Keratinocyte (primary cell): ENCODE results near the gene PHF2. TPM values are rescaled to one million over a fixed set of nuclear protein-coding genes. Genes with fewer than 3 reads are reported as not detected.

ENCODE experiments used
- DNase-seq: peaks from one replicate; pipeline ENCODE4 v3.0.0-alpha.2; 2011; ENCODE audit warnings: low read depth, missing footprints, low spot score
- FAIRE-seq: peaks from 2 replicates; lab custom pipeline; 2011; peaks lifted over from hg19 to GRCh38; lab: Jason Lieb, UNC
- H2AFZ ChIP-seq: 2 replicates; pipeline ENCODE4 v1.6.0; 2012; ENCODE audit warnings: low read length, control low read depth, inconsistent platforms; ENCODE audit not compliant: control insufficient read depth
- H3K27ac ChIP-seq: 2 replicates; pipeline ENCODE4 v1.5.1; 2011; ENCODE audit warnings: low read length; ENCODE audit not compliant: control insufficient read depth, insufficient read depth
- H3K27me3 ChIP-seq: 3 replicates; pipeline ENCODE4 v1.6.0; 2011; ENCODE audit warnings: low read length; ENCODE audit not compliant: control insufficient read depth, insufficient read depth; ENCODE audit errors: extremely low read depth
- H3K36me3 ChIP-seq, 2 experiments: 2 replicates in 1 of 2; 3 replicates in 1 of 2; pipeline ENCODE4 v1.5.1; 2011; ENCODE audit warnings: low read length in 2 of 2, mild to moderate bottlenecking in 1 of 2; ENCODE audit not compliant: control insufficient read depth in 2 of 2, insufficient read depth in 2 of 2; ENCODE audit errors: extremely low read depth in 1 of 2
- H3K4me1 ChIP-seq: 3 replicates; pipeline ENCODE4 v1.5.1; 2011; ENCODE audit warnings: low read length; ENCODE audit not compliant: control insufficient read depth, insufficient read depth; ENCODE audit errors: extremely low read depth
- H3K4me2 ChIP-seq: 3 replicates; pipeline ENCODE4 v1.6.0; 2011; ENCODE audit warnings: low read depth, low read length; ENCODE audit not compliant: control insufficient read depth, insufficient read depth; ENCODE audit errors: extremely low read depth
- H3K4me3 ChIP-seq, 3 experiments: fragments of 200-600 bp in 1 of 3; sonication (generic) in 1 of 3; 2 replicates in 2 of 3; 3 replicates in 1 of 3; pipeline ENCODE4 v1.5.1; 2011 to 2016; ENCODE audit warnings: low read length in 3 of 3, mild to moderate bottlenecking in 3 of 3, control low read depth in 2 of 3, inconsistent platforms in 1 of 3, low read depth in 1 of 3, mixed read lengths in 1 of 3, mixed run types in 1 of 3, moderate library complexity in 1 of 3; ENCODE audit not compliant: control insufficient read depth in 2 of 3, insufficient read depth in 2 of 3; ENCODE audit errors: extremely low read depth in 1 of 3
- H3K79me2 ChIP-seq: 2 replicates; pipeline ENCODE4 v1.6.0; 2012; ENCODE audit warnings: low read length; ENCODE audit not compliant: control insufficient read depth, insufficient read depth
- H3K9ac ChIP-seq: 3 replicates; pipeline ENCODE4 v1.6.0; 2011; ENCODE audit warnings: low read length; ENCODE audit not compliant: control insufficient read depth, insufficient read depth; ENCODE audit errors: extremely low read depth
- H3K9me1 ChIP-seq: 3 replicates; pipeline ENCODE4 v1.6.0; 2011; ENCODE audit warnings: low read length; ENCODE audit not compliant: control insufficient read depth, insufficient read depth; ENCODE audit errors: extremely low read depth
- H3K9me3 ChIP-seq: 2 replicates; pipeline ENCODE4 v1.5.1; 2012; ENCODE audit warnings: low read depth, low read length; ENCODE audit not compliant: control insufficient read depth
- H4K20me1 ChIP-seq: 3 replicates; pipeline ENCODE4 v1.6.0; 2011; ENCODE audit warnings: low read length; ENCODE audit not compliant: control insufficient read depth, insufficient read depth; ENCODE audit errors: extremely low read depth
- CTCF ChIP-seq, 3 experiments: IDR thresholded peaks in 1 of 3; conservative IDR thresholded peaks in 1 of 3; optimal IDR thresholded peaks in 1 of 3; 2 replicates in 2 of 3; 3 replicates in 1 of 3; pipeline versions ENCODE3 to v1.5.1; 2011; ENCODE audit warnings: low read length in 3 of 3, mild to moderate bottlenecking in 3 of 3, moderate library complexity in 2 of 3, control low read depth in 1 of 3, inconsistent platforms in 1 of 3; ENCODE audit not compliant: insufficient read depth in 2 of 3; ENCODE audit errors: extremely low read depth in 1 of 3
- dilution Hi-C: fragments of 300-500 bp; cut with MboI; formaldehyde crosslinking; loops from one replicate; pipeline ENCODE4 v1.7.0; 2020; ENCODE audit warnings: low sequenced_read_pairs; ENCODE audit not compliant: extremely low pct_ligation_motif_present
- polyA plus RNA-seq, 5 experiments: library from polyadenylated mRNA; depleted of rRNA in 3 of 5; stranded (reverse) in 3 of 5; stranded (forward) in 1 of 5; unstranded in 1 of 5; fragments of >200 nt; gene quantifications; 1 replicate in 1 of 5; 2 replicates in 3 of 5; 3 replicates in 1 of 5; pipeline versions ENCODE4 v1.2.1 to v1.2.3, GENCODE V29; 2011 to 2012; ENCODE audit warnings: missing spikeins in 2 of 5, low read depth in 1 of 5, low replicate concordance in 1 of 5

The PHF2 gene
- polyA plus RNA-seq, 1 donor (not counting 4 experiments of a cell fraction or from before 2014, with no cell fraction given): 5.1 TPM

GRCh38 chr9:93726147-93726546 lies 149.8 kb downstream of the PHF2 start:
- no peak overlapping the region for H2AFZ ChIP-seq
- H3K4me1 ChIP-seq: no peaks in the 10 kb centered on the region
- no peak overlapping the region for H3K4me3 ChIP-seq
- TF ChIP-seq CTCF (optimal IDR thresholded peaks at IDR 0.05 in 1 of 3, IDR thresholded peaks at IDR 0.05 in 1 of 3, conservative IDR thresholded peaks at IDR 0.05 in 1 of 3; ENCODE audit: extremely low read depth in 1 of 3, insufficient read depth in 2 of 3, low read length in 3 of 3): no peak
- DNase-seq (no peak), FAIRE-seq (no peak)
- H3K79me2 ChIP-seq: no peaks in the 10 kb centered on the region
- dilution Hi-C loops: no loop called here
- H4K20me1 ChIP-seq: no peaks in the 10 kb centered on the region
- no peaks in the 10 kb centered on the region for H3K27me3 ChIP-seq
- no peaks in the 10 kb centered on the region for H3K9me3 ChIP-seq
- no peaks in the 10 kb centered on the region for H3K9me1 ChIP-seq
- no peak overlapping the region for H3K27ac ChIP-seq
- H3K9ac ChIP-seq: no peak overlapping the region
- no peak overlapping the region for H3K4me2 ChIP-seq
- no peaks in the 10 kb centered on the region for H3K36me3 ChIP-seq

Other genes starting within 250 kb of the PHF2 start
- 51.6 to 88.3 TPM (median 79.2 TPM) in 3 replicates for gene FAM120A, start 124.9 kb upstream of the PHF2 start, polyA plus RNA-seq
- 15.6 to 18.6 TPM (median 16.1 TPM) in 3 replicates for gene FAM120AOS, start 123.0 kb upstream of the PHF2 start, polyA plus RNA-seq